ENCODE data around the gene ACTA1. TPM values are rescaled to one million over a fixed set of nuclear protein-coding genes. Genes with fewer than 3 reads are reported as not detected.
"Not testable (repeated sequence)": the region's sequence is repeated elsewhere in the genome, so short reads cannot be mapped to it uniquely, and the experiment has no call there.

The ACTA1 gene
- not detected for total RNA-seq

GRCh38 chr1:229434005-229434640 lies at the start of gene ACTA1:
Gene ACTA1 (minus strand): TSS chr1:229434094. CDS start chr1:229433115, 979 bp downstream.
- ChIA-PET POLR2A (no interaction called here), CTCF (no interaction called here)

- POLR2A ChIA-PET, result no interaction called here
These were observed 48.6 kb upstream of the ACTA1 start for GRCh38 chr1:229482511-229482910.

DNA sequence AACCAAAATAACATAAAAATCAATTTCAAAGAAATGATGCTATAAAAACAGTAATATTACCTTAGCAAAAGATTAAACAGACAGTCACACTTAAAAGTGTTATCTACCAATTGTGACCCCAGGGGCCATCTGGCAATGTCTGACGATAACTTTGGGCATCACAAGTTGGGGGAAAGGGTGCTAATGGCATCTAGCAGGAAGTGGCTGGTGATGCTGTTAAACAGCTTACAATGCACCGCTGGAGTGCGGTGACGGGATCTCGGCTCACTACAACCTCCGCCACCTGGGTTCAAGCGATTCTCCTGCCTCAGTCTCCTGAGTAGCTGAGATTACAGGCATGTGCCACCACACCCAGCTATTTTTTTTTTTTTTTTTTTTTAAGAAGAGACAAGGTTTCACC lies 46.6 kb upstream of the ACTA1 start:
- ChIA-PET CTCF (interaction anchor here (1.1 to 2.1 kb wide), 2 partner anchors 40 to 222 kb away, joined by 3 to 9 read pairs; no protein-coding TSS in a partner anchor), POLR2A (interaction anchor here (0.6 kb wide), 2 partner anchors 139 to 1783 kb away, joined by 3 to 5 read pairs; no protein-coding TSS in a partner anchor)

More at GRCh38 chr1:229482511-229482910, 48.6 kb upstream of the ACTA1 start:
- CTCF ChIA-PET, result interaction anchor here (0.8 to 1.8 kb wide), 10 partner anchors 14 to 282 kb away, joined by 3 to 12 read pairs (median 3); no protein-coding TSS in a partner anchor

DNA sequence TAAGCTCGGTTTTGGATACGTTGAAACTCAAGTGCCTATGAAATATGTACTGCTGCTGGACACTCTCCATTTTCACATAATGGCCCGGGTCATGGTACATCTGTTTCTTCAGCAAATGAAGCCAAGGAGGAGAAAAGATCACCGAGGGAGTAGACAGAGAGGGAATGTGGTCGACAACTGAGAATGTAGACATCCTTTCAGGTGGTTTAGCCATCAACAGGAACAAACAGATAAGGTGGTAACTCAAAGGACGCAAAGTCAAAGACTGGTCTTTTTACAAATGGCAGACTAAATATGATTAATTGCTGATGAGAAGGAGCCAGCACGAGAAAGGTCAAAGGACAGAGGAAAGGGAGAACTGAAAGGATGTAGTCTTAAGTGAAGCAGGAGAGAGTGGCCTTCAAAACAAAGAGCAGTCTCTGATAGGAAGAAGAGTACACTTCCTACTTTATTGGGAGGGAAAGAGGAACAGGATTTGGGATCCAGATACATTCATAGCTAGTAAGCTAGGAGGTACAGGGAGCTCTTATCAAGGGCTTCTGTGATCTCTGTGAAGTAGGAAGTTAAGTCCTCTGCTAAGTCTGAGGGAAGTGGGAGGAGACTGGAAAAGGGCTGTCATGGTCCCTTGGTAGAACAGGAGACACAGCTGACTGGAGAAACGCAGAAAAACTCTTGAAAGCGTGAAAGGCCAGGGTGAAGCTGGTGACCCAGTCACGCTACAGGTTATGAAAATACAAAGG lies 45.9 kb upstream of the ACTA1 start:
- ChIA-PET POLR2A (interaction anchor here (0.6 kb wide), 2 partner anchors 138 to 1783 kb away, joined by 3 to 5 read pairs; no protein-coding TSS in a partner anchor), CTCF (interaction anchor here (1.1 to 2.1 kb wide), 3 partner anchors 17 to 221 kb away, joined by 3 to 9 read pairs (median 3); no protein-coding TSS in a partner anchor)

DNA sequence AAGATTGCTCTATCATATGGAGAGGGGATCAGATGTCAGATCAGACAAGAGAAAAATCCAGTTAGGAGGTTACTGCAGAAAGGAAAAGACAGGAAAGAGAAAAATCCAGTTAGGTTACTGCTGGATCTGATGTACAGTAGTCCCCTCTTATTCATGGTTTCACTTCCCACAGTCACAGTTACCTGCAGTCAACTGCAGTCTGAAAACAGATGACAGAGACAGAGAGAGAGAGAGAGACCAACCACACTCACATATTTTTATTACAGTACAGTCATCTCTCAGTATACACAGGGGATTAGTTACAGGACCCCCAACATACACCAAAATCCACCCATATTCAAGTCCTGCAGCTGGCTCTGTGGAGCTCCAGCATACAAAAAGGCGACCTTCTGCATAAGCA lies 45.0 kb upstream of the ACTA1 start:
- CTCF ChIA-PET, result interaction anchor here (1.2 to 2.1 kb wide), 2 partner anchors 17 to 220 kb away, joined by 3 to 9 read pairs; no protein-coding TSS in a partner anchor

DNA sequence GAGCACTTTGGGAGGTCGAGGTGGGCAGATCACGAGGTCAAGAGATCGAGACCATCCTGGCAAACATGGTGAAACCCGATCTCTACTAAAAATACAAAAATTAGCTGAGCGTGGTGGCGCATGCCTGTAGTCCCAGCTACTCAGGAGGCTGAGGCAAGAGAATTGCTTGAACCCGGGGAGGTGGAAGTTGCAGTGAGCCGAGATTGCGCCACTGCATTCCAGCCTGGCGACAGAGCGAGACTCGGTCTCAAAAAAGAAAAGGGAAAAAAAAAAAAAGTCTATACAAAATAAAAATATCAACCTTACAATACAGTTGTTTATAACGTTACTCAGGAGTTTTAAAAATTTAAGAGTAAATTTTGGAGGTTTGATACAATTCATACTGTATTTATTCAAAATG lies 42.0 kb upstream of the ACTA1 start:
- POLR2A ChIA-PET, CTCF ChIA-PET: not testable (repeated sequence)

More for the DNA sequence above, 45.0 kb upstream of the ACTA1 start:
- POLR2A ChIA-PET, result no interaction called here

DNA sequence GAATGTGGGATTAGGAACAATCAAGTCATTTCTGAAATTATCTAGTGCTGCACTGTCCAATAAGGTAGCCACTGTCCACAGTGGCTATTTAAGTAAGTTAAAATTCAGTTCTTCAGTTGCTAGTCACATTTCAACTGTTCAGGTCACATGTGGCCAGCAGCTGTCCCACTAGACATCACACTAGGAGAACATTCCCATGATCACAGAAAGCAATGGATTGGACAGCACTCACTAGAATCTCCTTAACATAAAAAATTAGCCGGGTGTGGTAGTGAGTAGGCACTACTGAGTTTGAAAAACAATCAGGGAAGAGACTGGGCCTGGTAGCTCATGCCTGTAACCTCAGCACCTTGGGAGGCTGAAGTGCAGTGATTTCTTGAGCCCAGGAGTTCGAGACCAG lies 40.6 kb upstream of the ACTA1 start:
- ChIA-PET CTCF (no interaction called here), POLR2A (no interaction called here)

- ChIA-PET POLR2A (no interaction called here), CTCF (no interaction called here)
These were observed 37.3 kb upstream of the ACTA1 start for GRCh38 chr1:229471175-229471574.

GRCh38 chr1:229470406-229471043 lies 36.6 kb upstream of the ACTA1 start:
- CTCF ChIA-PET, result no interaction called here
- POLR2A ChIA-PET, result no interaction called here

DNA sequence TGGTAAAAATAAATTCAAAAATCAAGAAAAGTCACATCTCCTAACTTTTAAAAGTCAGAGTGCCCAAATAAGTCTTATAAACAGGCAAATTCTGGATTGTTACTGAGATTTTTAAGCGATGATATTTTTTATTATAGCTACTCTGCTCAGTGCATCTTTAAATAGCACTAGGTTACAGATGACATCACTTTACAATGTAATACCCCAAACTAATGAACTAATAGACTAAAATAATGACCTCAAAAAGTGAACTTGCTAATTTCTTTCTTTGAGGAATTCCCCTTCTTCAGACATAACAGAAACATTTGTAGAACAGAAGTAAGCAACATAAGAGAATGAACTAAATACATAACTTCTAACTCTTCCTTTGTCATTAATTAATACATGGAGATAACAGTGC lies 33.0 kb upstream of the ACTA1 start:
- CTCF ChIA-PET, result no interaction called here
- POLR2A ChIA-PET, result no interaction called here

DNA sequence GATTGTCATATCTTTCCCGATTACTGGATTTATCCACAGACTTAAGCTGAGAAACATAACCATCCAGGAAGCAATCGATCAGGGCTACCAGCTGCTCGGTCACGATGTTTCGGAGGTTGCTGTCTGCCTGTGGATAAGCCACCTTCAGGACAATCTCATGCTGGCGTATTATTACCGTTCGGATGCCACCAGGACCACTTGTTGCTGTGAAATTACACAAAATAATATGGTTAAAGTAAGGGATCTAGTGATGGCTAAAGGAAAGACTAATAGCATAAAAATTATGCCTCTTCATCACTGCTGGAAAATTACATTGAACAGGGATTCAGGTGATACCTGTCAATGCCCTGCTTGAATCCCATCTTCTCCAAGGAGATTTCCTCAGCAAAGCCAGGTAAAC lies 30.8 kb upstream of the ACTA1 start:
- POLR2A ChIA-PET, result no interaction called here
- CTCF ChIA-PET, result no interaction called here

DNA sequence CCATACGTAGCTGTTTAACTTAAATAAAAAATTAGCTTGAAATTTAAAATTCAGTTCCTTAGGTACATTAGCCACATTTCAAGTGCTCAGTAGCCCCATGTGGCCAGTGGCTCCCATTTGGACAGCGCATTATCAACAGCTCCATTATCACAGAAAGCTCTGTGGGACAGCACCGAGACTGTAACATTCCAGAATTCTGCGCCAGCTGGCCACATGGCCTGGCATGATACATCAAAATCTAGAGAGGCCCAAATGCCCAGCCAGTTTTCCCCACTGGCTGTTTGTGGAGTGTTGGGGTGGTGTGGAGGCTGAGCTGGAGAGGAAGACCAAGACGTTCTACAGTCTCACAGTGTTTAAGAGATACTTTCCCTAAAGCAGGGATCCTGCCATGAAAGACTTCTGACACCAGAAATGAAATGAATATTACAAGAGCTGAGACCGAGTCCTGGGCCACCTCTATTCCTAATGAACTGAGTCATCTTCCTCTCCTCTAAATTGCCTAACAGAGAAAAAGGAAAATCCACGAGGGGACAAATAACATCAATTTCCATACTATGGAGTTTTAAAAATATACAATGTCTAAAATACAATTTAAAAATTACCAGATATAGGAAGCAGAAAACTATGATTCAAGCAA lies 27.3 kb upstream of the ACTA1 start:
- CTCF ChIA-PET, result no interaction called here

DNA sequence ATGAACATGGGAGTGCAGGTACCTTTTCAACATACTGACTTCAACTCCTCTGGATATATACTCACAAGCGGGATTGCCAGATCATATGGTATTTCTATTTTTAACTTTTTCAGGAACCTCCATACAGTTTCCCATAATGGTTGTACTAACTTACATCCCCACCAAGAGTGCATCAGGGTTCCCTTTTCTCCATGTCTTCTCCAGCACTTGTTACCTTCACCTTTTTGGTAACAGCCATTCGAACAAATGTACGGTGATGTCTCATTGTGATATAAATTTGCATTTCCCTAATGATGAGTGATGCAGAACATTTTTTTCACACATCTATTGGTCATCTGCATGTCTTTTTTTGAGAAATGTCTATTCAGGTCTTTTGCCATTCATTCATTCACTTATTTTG lies 25.9 kb upstream of the ACTA1 start:
- ChIA-PET CTCF (no interaction called here), POLR2A (no interaction called here)

More for the DNA sequence above, 27.3 kb upstream of the ACTA1 start:
- POLR2A ChIA-PET, result no interaction called here

DNA sequence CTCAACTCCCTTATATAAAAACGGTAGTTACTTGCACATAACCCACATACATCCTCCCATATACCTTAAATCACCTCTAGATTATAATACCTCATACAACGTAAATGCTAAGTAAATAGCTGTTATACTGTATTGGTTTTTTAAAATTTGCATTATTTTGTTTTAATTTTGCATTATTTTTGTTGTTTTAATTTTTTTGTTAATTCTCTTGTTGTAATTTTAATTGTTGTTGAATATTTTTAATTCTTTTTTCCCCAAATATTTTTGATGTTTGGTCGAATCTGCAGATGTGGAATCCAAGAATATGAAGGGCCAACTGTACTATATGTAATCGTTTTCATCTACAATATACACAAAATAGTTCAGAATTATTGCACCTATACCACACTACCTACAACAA lies 23.5 kb upstream of the ACTA1 start:
- POLR2A ChIA-PET, result no interaction called here
- CTCF ChIA-PET, result no interaction called here

GRCh38 chr1:229456016-229456415 lies 22.1 kb upstream of the ACTA1 start:
- ChIA-PET CTCF (no interaction called here), POLR2A (no interaction called here)

GRCh38 chr1:229454056-229454455 lies 20.2 kb upstream of the ACTA1 start:
- POLR2A ChIA-PET, result interaction anchor here (0.6 kb wide), 1 partner anchor 30 kb away, joined by 3 read pairs; no protein-coding TSS in a partner anchor
- CTCF ChIA-PET, result no interaction called here

DNA sequence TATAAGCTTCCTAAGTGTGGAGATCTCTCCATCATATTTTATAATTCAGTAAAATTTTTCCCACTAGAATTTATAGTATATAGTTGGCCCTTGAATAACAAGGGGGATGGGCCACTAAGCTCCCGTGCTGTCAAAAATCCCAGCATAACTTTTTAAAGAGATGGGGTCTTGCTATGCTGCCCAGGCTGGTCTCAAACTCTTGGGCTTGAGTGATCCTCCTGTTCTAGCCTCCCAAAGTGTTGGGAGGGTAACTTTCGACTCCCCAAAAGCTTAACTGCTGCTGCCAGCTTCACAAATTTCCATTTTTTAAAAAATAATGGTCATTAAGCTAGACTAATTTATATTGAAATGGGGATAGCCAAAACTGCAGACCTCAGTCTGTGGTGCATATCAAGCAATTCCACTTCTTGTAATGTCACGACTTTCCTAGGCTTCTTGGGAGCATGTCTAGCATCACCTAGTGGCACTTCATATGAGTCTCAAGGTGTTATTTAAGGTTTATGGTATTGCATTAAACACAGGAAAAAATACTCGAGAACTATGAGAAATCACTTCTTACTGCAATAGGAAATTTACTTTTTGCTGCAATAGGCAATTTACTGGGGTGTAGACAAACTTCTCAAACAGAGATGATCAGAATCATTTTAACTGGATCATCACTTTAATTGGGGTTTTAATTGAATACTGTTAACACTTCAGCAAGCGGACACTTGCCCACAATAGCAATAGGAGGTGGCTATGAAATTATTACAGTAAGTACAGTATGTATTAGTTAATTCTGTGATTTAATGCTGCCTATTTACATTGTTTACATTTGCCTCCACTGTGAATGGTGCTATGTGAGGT lies 19.3 kb upstream of the ACTA1 start:
- ChIA-PET CTCF (no interaction called here), POLR2A (no interaction called here)

- ChIA-PET CTCF (no interaction called here), POLR2A (no interaction called here)
These were observed 15.0 kb upstream of the ACTA1 start for GRCh38 chr1:229448845-229449244.

- ChIA-PET POLR2A (no interaction called here), CTCF (no interaction called here)
These were observed 14.5 kb upstream of the ACTA1 start for GRCh38 chr1:229448354-229448753.

Measured in activated CD8-positive, alpha-beta memory T cell treated with anti-CD3 and anti-CD28 coated beads for 36 hours (primary cell).